Keratinocyte (primary cell): ENCODE results near the gene RAB44.

ENCODE experiments used
- CTCF ChIP-seq, 3 experiments: IDR thresholded peaks in 1 of 3; conservative IDR thresholded peaks in 1 of 3; optimal IDR thresholded peaks in 1 of 3; 2 replicates in 2 of 3; 3 replicates in 1 of 3; pipeline versions ENCODE3 to v1.5.1; 2011; ENCODE audit warnings: low read length in 3 of 3, mild to moderate bottlenecking in 3 of 3, moderate library complexity in 2 of 3, control low read depth in 1 of 3, inconsistent platforms in 1 of 3; ENCODE audit not compliant: insufficient read depth in 2 of 3; ENCODE audit errors: extremely low read depth in 1 of 3
- EZH2 ChIP-seq: IDR thresholded peaks from one replicate; pipeline ENCODE4 v1.6.1; 2012; ENCODE audit warnings: inconsistent platforms, mild to moderate bottlenecking, low read length, moderate library complexity

- TF ChIP-seq CTCF (optimal IDR thresholded peaks at IDR 0.05 in 1 of 3, IDR thresholded peaks at IDR 0.05 in 1 of 3, conservative IDR thresholded peaks at IDR 0.05 in 1 of 3; ENCODE audit: extremely low read depth in 1 of 3, insufficient read depth in 2 of 3, low read length in 3 of 3) (no peak), EZH2 (no peak)
Measured at GRCh38 chr6:36737043-36737785, 39.6 kb downstream of the RAB44 start.
